Upper lobe of left lung (tissue), 6 donors: ENCODE data around the gene RPL12. TPM values are rescaled to one million over a fixed set of nuclear protein-coding genes. Genes with fewer than 3 reads are reported as not detected.

ENCODE experiments used
- ATAC-seq, 2 donors: fragments of 200-7000 bp; cut with Tn5 transposase; one replicate each; pipeline ENCODE4 v1.9.1; 2022; ENCODE audit warnings: mild to moderate bottlenecking in 2 of 2, moderate library complexity in 2 of 2; ENCODE audit not compliant: low FRiP score in 2 of 2
- DNase-seq, 2 donors: peaks; one replicate each; pipeline ENCODE4 v3.0.0-alpha.2; 2019 to 2020
- H3K27ac ChIP-seq, 4 donors: fragments of 200-600 bp; sonication (generic); one replicate each; pipeline ENCODE4 v1.5.1; 2016 to 2019
- H3K27me3 ChIP-seq, 4 donors: fragments of 200-600 bp; sonication (generic); one replicate each; pipeline ENCODE4 v1.5.1; 2017 to 2019
- H3K36me3 ChIP-seq, 4 donors: fragments of 200-600 bp; sonication (generic); one replicate each; pipeline ENCODE4 v1.5.1; 2016 to 2019
- H3K4me1 ChIP-seq, 4 donors: fragments of 200-600 bp; sonication (generic); one replicate each; pipeline ENCODE4 v1.5.1; 2018 to 2019
- H3K4me3 ChIP-seq, 4 donors: fragments of 200-600 bp; sonication (generic); one replicate each; pipeline ENCODE4 v1.5.1; 2017 to 2019; ENCODE audit warnings: mild to moderate bottlenecking in 2 of 4, moderate library complexity in 1 of 4
- H3K9me3 ChIP-seq, 4 donors: fragments of 200-600 bp; sonication (generic); one replicate each; pipeline ENCODE4 v1.5.1; 2018 to 2019
- CTCF ChIP-seq, 6 experiments: fragments of 450-650 bp in 4 of 6; fragments of 200-600 bp in 2 of 6; sonication (generic) in 2 of 6; IDR thresholded peaks; one replicate each; pipeline ENCODE4 v1.5.1; 2016 to 2019; ENCODE audit warnings: antibody characterized with exemption in 6 of 6
- EP300 ChIP-seq, 4 donors: sonication (generic); formaldehyde crosslinking; IDR thresholded peaks; one replicate each; pipeline ENCODE4 v1.5.1; 2017; ENCODE audit warnings: antibody characterized with exemption in 4 of 4, control low read depth in 2 of 4
- POLR2A ChIP-seq, 4 donors: fragments of 450-650 bp; IDR thresholded peaks; one replicate each; pipeline ENCODE4 v1.5.1; 2016 to 2017; ENCODE audit warnings: antibody characterized with exemption in 4 of 4, mild to moderate bottlenecking in 2 of 4
- POLR2AphosphoS5 ChIP-seq, 2 donors: sonication (generic); formaldehyde crosslinking; IDR thresholded peaks; one replicate each; pipeline ENCODE4 v1.5.1; 2017; ENCODE audit warnings: antibody characterized with exemption in 2 of 2
- WGBS, 2 donors: methylation state at CpG; one replicate each; pipeline ENCODE4 v1.1.5; 2017 to 2018; 5-methylcytosine and 5-hydroxymethylcytosine counted together
- total RNA-seq, 6 donors: library from RNA; depleted of rRNA in 4 of 6; stranded (reverse); fragments of >200 nt in 4 of 6; gene quantifications; one replicate each; pipeline versions ENCODE4 v1.1.0 to v1.2.1, GENCODE V29; 2016 to 2021
- donor health status: DM: no; HTN: no; CAD: no; lungs with moderate emphysema.
- donor health status: DM: no; HTN: yes; CAD: no; lungs with severe emphysema.

The RPL12 gene
- 1,000 to 10,000 TPM in 4 of 6 donors, 100 to 1,000 TPM in 2; 841 to 1,291 (median 1,060) TPM for total RNA-seq

GRCh38 chr9:127450830-127451607 is at the start of gene RPL12, which contains the start of gene LRSAM1:
Gene RPL12 (minus strand): TSS chr9:127451406. CDS start chr9:127451317, 89 bp downstream.
Gene LRSAM1 (plus strand): TSS chr9:127451510. CDS start chr9:127454528, 3,018 bp downstream.
- peak; percentile 93 to 100 (median 99) for TF ChIP-seq POLR2A (IDR thresholded peaks at IDR 0.05)
- peak in 2 of 6 experiments; percentile 5 to 10 for TF ChIP-seq CTCF (IDR thresholded peaks at IDR 0.05)
- peak in 1 of 4 donors; percentile 89 for TF ChIP-seq EP300 (IDR thresholded peaks at IDR 0.05)
- TF ChIP-seq POLR2AphosphoS5 (IDR thresholded peaks at IDR 0.05): peak; percentile 100
- peak within 1 kb of the TSS; percentile 64 to 94 (median 83) for H3K4me3 ChIP-seq
- peaks cover 30 to 52% (median 33%) of the 10 kb centered on the region in 4 donors for H3K4me1 ChIP-seq
- ATAC-seq (peak; percentile 93), DNase-seq (peak; percentile 91 to 93)
- WGBS, 2 donors: 0% methylated on average over 30 to 32 of the region's 71 CpGs
- H3K9me3 ChIP-seq: no peaks in the 10 kb centered on the region
- peaks cover 8 to 51% (median 36%) of the 10 kb centered on the region in 4 donors for H3K36me3 ChIP-seq
- H3K27ac ChIP-seq: peak within 1 kb of the TSS; percentile 90 to 96 (median 92)
- H3K27me3 ChIP-seq: no peaks in the 10 kb centered on the region

DNA sequence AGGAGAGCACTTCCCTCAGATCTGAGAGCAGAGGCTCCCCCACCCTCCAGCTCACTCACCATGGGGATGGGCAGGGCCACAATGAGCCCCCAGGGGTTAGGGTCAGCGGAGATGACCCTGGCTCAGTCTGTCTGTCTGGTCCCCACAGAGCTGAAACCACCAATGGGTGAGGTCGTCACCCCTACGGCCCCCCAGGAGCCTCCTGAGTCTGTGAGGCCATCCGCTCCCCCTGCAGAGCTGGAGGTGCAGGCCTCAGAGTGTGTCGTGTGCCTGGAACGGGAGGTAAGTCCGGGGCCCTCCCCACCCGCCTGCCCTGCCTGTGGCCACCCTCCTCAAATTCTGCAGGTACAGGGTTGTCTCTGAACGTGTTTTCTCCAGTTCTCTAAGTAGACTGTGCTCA is 49.7 kb upstream of the RPL12 start:
- H3K36me3 ChIP-seq: peaks cover 11 to 86% (median 68%) of the 10 kb centered on the region in 4 donors
- DNase-seq: no peak

DNA sequence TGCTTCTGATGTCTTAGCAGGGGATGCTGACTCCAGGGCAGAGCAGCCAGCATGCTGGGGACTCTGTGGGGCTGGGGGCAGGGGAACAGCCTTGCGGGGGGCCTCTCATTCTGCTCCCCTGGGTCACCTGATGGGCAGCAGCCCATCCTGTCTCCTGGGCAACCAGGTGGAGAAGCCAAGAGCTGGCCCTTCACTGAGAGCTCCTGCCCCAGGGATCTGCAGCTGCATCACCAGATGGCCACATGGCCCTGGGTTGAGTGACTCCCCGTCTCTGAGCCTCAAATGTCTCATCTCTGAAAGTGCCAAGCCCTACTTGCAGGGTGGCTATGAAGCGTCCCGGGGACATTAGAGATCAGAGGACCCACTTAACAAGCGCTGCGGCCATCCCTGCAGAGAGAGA is 49.2 kb upstream of the RPL12 start:
- H3K36me3 ChIP-seq: peaks cover 11 to 85% (median 64%) of the 10 kb centered on the region in 4 donors
- no peak for ATAC-seq
- 89 to 98% methylated on average over 6 of the region's 6 CpGs for WGBS, 2 donors

More for the DNA sequence above, 49.7 kb upstream of the RPL12 start:
- TF ChIP-seq POLR2AphosphoS5 (IDR thresholded peaks at IDR 0.05) (no peak), POLR2A (IDR thresholded peaks at IDR 0.05) (no peak), CTCF (IDR thresholded peaks at IDR 0.05) (no peak), EP300 (IDR thresholded peaks at IDR 0.05) (no peak)
- Histone ChIP-seq H3K27ac (no peak overlapping the region), H3K27me3 (no peaks in the 10 kb centered on the region), H3K4me1 (peaks cover 0 to 6% (median under 1%) of the 10 kb centered on the region in 4 donors), H3K4me3 (no peak overlapping the region), H3K9me3 (no peaks in the 10 kb centered on the region)
- no peak for ATAC-seq
- 87 to 90% methylated on average over 7 to 9 of the region's 9 CpGs for WGBS, 2 donors

GRCh38 chr9:127498298-127498697 is 47.1 kb upstream of the RPL12 start:
- DNase-seq: no peak
- Histone ChIP-seq H3K27ac (no peak overlapping the region), H3K4me1 (peaks cover 5 to 14% (median 9%) of the 10 kb centered on the region in 4 donors), H3K27me3 (no peaks in the 10 kb centered on the region), H3K9me3 (no peaks in the 10 kb centered on the region), H3K36me3 (peaks cover 11 to 78% (median 55%) of the 10 kb centered on the region in 4 donors), H3K4me3 (no peak overlapping the region)
- TF ChIP-seq POLR2AphosphoS5 (IDR thresholded peaks at IDR 0.05) (no peak), CTCF (IDR thresholded peaks at IDR 0.05) (no peak), POLR2A (IDR thresholded peaks at IDR 0.05) (no peak), EP300 (IDR thresholded peaks at IDR 0.05) (no peak)
- no peak for ATAC-seq
- WGBS, 2 donors: 85 to 87% methylated on average over 3 to 5 of the region's 5 CpGs

More for the DNA sequence above, 49.2 kb upstream of the RPL12 start:
- Histone ChIP-seq H3K4me3 (no peak overlapping the region), H3K27ac (no peak overlapping the region), H3K9me3 (no peaks in the 10 kb centered on the region), H3K27me3 (no peaks in the 10 kb centered on the region), H3K4me1 (peaks cover 0 to 11% (median 4%) of the 10 kb centered on the region in 4 donors)
- DNase-seq: no peak
- TF ChIP-seq POLR2AphosphoS5 (IDR thresholded peaks at IDR 0.05) (no peak), POLR2A (IDR thresholded peaks at IDR 0.05) (no peak), CTCF (IDR thresholded peaks at IDR 0.05) (no peak), EP300 (IDR thresholded peaks at IDR 0.05) (no peak)
